GM18867 (cell line): ENCODE measurements around the gene TMEM108.

Experiments used
- ATAC-seq: cut with Tn5 transposase; IDR thresholded peaks from one replicate; pipeline ENCODE4 v1.9.1; 2021; ENCODE audit warnings: mild to moderate bottlenecking, moderate library complexity; ENCODE audit not compliant: unreplicated experiment

Gene TMEM108

DNA sequence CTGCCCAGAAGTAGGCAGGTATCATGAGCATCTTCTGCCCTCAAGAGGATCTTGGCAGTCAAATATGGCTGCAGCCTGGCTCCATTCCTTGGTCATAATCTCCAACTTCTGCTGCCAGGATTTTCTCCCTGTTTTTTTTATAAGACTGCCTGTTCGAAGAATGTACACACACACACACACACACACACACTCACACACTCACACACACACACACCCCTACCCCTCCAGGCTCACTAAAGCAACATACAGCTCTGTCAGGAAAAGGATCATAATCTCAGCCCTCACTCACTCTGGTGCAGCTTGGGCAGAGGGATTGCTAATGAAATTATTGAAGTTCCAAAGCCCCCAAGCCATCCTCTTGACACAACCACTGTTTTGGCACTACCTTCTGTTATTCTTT lies 232.4 kb downstream of the TMEM108 start:
- ATAC-seq, result no peak

DNA sequence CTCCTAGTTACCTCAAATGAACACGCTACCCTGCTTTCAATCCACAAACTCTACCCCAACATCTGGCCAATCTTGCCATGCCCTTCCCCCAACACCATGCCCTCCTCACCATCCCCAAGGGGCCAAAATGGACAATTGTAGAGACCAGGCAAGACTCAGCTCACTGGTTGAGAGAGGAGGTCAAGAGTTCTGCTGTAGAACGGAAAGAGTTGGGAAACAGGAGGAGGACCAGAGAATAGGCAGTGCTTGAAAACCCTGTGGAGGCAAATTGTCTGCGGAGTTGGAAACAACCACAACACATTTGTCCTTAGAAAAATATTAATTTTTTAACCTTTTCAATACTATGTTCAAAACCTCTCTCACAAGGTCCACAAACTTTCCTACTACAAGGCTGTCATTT lies 232.9 kb downstream of the TMEM108 start:
- no peak for ATAC-seq

DNA sequence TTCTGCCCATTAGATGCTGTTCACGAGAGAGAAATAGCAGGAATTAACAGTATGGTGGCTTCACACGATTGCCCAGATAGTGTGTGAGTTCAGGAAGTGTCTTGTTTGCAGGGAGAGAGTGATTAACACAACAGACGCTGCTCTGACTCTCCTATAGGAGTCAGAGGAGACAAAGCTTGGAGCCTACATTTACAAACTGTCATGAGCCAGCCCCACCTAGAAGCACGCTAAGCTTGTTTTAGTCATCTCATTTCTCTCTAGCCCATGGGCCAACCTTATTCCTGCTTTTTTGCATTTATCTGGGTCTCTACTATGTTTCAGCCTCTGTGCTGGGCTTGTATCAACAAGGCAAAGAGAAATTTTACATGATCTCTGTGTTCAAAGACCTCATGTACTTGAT lies 233.3 kb downstream of the TMEM108 start:
- ATAC-seq, result no peak

DNA sequence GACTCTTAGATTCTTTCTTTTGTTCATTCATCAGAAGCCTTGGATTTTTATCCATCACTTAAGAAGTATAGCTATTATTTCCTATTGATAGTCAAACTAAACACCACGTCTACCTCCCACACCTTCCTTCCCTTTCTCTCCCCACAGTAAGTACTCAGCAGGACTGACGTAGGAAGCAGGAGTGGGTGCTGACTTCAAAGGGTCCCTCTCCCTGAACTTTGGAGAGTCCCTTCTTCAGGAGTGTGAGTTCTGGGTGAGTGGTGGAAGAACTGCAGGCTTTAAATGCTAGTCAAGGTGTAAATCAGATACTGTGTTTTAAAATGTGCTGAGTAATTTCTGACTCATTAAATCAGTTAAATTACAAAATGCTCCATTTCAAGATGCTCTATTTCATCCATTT lies 235.2 kb downstream of the TMEM108 start:
- no peak for ATAC-seq

DNA sequence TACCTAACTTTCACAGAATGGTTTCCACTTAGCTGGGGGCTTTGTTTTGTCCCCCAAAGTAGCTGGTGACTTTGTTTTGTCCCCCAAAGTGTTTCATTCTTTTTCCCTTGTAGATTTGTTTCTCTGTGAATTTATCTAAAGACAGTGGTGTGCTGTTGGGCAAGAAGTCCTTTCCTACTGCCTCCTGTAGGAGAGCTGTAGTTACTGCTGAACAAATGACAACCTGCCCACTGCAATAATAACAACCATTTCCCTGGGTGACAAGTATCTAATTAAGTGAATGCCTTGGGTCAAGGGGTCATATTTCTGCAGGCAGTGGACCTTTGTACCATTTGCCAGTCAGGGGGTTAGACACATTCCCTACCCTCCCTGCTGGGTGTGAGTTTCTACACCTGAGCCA lies 236.3 kb downstream of the TMEM108 start:
- no peak for ATAC-seq

DNA sequence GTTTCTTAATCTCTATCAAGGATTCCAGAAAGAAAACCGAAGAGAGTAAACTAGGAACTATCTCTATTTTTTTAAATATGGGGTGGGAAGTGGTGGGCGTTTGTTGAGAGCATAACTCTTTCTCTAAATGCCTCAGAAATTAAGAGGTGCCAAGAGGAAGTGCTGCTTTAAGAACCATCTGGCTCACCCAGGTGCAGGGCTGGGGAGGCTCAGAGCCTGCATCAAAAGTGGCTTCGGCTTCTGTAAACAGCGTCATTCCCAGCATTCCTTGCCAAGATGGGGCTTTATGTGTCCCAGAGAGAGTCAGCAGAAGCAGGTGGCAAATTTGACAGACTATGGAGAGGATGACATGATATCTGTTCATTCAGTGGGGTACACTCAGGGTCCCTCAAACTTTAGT lies 238.4 kb downstream of the TMEM108 start:
- ATAC-seq, result peak; percentile 76

DNA sequence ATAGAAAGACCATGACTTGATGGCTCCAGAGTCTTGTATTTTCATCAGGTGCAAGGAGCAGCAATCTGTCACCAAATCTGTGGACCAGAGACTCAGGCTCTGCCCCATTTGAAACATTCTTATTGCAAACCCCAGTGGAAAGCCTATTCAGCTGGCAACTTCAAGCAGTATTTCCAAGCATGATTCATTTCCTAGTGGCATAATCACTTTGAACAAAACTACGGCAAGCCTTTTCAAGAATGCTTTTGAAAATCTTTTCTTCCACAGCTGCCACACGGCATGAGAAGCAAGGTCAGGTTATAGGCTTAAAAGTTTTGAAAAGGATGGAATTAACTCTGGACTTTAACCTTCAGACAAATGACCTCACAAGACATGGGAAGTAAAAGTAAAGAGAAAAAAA lies 239.6 kb downstream of the TMEM108 start:
- no peak for ATAC-seq

DNA sequence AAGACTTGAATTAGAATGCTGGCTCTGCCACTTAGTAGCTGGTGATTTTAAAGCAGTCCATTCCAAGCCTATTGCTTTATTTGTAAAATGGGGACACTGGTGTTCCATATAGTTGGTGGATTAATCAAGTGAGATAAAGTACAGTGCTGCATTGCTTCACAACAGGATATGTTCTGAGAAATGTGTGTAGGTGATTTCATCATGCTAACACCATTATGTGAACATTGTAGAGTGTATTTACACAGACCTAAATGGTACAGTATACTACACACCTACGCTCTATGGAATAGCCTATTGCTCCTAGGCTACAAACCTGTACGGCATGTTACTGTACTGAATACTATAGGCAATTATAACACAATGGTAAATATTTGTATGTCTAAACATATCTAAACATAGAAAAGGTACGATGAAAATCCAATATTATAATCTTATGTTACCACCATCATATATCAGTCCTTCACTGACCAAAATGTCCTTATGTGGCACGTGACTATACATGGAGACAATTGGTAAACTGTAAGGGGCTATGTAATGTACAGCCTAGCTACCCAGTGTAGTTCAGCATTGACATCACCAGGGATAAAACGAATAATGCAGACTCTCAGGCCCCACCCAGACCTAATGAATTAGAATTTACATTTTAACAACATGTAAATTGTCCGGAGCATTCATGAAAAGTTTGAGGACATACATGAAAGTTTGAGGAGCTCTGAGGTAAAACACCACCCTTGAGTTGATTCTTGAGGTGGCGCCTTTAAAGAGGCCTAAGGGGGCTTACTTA lies 240.3 kb downstream of the TMEM108 start:
- ATAC-seq, result no peak

DNA sequence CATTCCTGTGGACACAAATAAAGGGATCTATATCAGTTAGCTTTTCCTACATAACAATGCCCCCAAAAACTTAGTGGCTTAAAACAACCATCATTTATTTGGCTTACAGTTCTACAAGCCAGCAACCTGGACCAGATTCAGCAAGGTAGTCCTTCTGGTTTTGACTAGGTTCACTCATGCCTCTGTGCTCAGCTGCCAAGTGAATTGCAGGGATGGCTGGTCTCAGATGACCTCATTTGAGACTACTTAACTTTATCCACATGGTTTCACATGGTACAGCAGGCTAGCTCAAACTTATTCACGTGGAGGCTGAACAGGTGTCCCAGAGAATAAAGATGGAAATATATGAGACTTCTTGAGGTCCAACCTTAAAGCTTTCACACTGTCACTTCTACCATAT lies 242.4 kb downstream of the TMEM108 start:
- no peak for ATAC-seq

DNA sequence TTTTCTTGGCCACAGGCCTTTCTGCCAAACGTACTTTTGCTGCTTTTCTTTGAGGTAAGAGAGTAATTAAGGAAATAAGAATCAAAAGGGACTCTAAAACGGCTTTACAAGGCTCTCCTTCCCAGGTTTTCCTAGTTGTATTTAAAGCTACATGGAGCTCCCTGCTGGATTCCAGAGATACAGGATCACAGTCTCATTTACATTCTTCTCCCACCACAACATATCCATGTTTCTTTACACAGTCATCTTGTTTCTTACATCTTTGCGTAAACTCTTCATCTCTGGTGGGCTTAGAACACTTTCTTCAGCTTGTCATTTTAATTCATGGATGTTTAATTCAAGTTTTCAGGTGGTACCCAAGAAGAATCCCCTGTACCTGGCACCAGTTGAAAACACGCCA lies 244.0 kb downstream of the TMEM108 start:
- no peak for ATAC-seq

DNA sequence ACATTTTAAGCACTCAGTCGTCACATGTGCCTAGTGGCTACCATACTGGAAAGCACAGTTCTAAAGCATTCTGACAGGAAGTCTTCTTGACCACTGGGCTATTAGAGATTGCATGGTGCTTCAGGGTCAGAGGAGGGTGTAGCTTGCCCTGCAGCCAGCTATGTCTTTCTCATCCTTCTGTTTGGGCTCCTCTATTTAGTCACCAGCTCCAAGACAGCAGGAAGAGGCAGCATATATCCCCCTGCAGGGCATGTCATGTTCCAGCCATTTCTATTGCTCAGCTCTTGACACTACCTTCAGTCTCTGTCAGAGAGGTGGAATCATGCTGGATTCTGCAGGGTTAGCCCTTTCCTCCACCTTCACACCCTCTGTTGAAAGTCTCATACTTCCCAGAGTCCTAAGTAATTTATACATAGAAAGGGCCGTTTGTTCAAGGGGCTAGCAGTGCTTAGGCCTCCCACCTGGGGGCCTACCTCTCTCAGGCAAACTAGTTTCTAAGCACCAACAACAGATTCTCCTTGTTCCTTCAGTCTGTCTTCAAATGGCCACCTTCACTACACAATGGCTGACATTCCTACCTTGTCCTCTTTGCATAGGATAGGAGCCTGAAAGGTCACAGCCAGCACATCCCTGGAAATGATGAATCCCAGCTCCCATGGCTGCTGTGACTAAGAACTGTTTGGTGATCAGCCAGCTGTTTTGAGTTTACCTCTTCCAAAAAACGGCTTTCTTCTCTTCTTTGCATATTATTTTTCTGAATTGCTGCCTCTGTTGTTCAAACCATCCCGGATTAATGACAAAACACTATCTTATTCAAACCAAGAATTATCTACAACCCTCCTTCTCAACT lies 246.0 kb downstream of the TMEM108 start:
- ATAC-seq, result no peak

DNA sequence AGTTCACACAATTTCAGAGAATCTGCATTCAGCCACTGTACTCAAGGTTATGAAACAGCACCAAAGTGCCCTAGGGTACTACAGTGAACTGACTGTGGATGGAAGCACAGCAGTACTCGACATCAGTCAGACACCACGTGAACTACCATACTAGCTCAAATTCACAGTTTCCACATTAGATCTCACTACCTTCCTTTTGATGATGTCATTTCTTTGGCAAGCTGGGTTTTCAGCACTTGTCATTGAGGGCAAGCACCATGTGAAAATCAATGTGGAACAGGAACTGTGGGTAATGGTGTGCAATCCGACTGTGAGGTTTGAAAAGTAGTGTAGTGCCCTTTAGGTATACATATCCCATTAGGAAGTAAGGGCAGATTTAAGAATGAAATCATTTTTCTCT lies 251.1 kb downstream of the TMEM108 start:
- no peak for ATAC-seq

DNA sequence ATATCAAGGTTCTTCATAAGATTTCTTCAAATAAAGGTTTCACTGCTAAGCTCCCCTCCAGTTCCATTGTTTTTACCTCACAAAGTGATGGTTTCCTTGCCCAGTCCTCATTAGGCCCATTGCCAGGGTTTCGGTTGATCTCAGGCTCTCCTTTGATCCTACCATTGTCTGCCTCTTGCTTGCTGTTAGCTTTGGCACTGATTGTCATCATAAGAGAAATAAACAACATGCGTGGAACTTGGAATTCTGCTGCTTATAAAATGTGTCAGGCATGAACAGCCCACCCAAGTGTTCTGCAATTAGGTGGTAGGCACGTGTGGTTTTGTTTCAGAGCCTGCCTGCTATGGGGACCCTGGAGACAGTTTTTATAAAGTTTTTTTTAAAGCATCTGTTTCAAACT lies 254.1 kb downstream of the TMEM108 start:
- no peak for ATAC-seq

DNA sequence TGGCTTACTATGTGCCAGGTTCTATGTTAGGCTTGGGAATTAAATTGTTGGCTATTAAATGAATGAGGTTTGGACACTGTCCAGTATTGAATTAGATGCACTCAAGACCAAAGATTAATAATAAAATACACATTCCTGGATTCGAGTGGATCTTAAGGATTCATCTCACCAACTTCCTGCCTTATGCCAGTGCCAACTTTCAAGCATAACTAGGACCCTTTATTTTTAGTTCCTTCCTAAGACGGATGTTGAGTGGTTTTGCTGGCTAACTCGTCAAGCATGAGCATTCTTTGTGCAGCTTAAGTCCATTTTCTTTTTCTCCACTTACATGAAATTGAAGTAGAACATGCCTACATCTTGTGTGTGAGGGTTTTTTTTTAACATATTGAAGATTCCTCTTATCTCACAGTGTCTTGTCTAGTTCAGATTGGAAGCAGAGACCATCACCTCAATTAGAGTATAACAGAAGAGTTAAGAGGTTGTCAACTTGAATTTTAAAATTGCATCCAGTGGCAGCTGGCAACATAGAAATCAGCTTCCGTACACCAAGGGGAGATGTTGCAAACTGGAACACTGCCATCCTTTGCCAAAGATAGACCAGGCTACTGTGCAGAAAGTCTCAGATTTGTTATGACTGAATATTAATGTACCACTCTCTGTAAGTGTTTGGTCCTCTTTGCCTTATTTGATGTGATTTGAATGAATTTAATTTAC lies 255.4 kb downstream of the TMEM108 start:
- ATAC-seq, result no peak

DNA sequence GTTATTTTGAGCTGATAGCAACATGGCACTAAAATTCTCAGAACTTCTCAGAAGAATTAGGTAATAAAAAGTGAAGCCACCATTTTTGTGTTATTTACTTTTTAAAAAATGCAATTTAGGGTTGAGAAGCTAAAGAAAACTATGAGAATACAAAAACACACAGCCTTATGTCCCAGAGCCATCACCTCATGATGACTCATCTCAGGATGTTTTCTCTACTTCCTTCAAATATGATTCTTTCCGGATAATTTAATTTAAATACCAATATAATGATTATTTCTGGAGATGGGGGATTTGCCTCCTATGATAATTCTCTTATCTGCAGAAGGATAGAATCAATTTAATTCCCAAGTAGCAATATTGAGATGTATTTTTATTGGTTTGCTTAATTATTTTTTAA lies 256.1 kb downstream of the TMEM108 start:
- no peak for ATAC-seq

DNA sequence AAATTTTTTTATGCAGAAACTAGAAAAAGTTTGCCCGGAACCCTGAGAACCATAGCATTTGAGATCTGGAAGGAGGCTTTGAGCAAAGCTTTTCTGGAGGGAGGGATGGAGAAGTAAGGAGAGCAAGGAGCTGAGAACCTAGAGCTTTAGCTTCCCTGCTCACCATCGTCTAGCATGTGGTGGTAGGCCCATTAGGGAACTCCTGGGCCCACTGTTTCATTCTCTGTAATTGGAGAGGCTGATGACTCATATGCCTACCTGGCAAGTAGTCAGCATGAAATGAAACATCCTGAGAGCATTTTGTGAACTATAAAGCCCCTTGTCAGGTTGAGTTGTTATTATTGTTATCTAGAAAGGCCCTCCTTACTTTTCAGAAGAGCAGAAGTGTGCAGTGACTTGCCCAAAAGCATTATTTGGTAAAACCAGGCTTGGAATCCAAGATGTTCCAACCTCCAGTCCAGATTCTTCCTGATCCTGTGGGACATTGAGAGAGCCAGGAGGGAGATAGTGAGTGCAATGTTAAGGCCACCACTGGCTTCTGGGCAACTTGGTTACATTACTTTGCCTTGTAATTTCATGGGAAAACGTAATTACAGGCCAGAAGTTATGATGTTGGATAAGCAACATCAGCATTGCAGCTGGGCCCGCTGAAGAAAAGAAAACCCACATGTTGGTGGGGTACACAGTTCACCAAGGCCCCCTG lies 257.2 kb downstream of the TMEM108 start:
- ATAC-seq, result peak; percentile 70

DNA sequence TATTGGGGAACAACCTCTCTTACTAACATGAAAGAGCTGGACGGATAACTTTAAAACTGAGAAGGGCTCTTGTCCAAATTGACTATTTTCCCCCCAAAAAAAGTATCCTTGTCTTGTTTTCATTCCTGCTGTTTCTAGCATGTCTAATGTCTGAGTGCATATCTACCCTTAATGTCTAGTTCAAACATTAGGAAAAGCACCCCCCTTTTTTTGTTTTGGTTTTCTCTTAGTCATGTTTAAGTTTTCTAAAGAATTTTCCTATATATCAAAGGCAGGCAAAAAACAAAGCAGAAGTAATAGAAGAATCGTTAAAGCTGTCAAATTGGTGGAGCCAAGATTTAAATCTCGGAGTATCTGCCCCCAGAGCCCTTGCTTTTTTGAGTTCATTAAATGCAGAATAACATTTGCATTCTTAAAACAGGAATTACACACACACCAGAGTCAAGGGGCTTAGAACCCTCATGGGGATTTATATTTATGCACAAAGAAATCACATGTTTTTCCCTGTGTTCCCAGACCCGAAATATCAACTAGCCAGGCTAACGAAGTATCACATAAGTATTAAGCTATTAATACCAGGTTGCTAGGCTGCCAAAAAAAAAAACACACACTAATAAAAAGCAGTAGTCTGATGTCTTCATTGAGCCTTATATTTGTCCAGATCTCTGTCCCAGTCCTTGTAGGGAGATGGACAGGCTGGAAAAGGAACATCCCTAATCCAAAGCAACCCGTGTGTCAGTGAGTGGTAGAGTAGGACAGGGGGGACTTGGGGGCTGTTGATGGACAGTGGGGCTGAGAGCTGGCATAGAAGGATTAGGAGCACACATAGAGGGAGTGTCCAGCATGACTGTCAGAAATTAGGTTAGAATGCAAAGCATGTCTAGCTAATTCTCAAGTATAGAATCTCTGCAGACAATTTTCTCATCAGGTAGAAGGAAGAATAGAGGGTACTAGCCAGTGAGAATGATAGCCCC lies 258.0 kb downstream of the TMEM108 start:
- no peak for ATAC-seq

DNA sequence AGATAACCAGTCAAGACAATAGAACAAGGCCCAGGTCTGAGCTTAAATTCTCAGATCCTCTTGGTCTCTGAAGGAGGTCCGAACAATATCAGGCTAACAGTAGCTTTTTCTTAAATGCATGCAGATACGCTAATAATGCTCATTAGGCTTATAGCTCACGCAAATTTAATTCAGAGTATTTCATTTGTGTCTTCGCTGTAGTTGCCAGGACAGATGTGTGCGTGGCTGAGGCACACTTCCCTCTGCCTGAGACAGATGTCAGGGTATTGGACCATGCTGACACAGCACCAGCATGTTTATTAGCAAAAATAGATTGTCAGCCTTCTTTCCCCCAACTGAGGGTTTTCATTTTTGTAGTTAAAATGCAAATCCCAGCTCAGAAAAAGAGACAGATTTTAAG lies 258.8 kb downstream of the TMEM108 start:
- ATAC-seq, result no peak

DNA sequence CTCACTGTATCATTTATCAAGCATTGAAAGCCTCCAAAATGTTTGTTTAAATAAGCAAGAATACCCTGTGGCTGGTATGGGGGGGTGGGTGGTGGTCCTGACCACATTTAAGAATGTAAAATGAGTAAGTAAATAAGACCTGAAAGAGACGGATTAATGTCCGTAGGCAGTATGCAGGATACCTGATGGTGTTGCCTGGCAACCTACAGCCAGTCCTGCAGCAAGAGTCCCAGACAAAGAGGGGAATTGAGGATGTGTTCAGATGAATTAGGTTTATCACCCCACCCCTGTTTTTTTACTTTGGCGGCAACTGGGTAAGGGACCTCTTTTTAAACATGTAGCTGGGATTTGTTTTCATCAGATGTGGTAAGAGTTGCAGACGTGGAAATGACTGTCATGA lies 261.9 kb downstream of the TMEM108 start:
- ATAC-seq, result no peak

DNA sequence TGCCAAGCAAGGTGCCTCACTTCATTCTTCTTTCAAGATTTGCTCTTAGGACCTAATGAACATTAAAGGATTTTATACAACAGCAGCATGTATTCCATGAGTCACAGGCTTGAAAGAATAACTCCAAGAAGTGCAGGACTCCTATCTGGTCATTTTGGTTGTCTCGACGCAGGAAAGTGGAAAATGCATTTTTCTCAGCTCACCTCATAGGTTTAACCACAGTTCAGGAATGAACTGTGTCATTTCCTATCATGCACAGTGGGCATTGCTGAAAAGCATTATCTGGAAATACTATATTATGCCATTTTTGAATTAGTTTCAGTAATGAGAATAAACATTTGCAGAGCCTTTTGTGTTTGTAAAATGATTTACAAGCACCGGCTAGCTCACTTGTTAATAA lies 263.0 kb downstream of the TMEM108 start:
- no peak for ATAC-seq
